ENCODE measurements around the gene TRMT11. TPM values are rescaled to one million over a fixed set of nuclear protein-coding genes. Genes with fewer than 3 reads are reported as not detected.

The TRMT11 gene
- total and polyA plus RNA-seq, 2 of the 13 experiments (the other 11 are each of a cell fraction or from before 2014, with no cell fraction given) = 42.2 to 81.9 TPM

DNA sequence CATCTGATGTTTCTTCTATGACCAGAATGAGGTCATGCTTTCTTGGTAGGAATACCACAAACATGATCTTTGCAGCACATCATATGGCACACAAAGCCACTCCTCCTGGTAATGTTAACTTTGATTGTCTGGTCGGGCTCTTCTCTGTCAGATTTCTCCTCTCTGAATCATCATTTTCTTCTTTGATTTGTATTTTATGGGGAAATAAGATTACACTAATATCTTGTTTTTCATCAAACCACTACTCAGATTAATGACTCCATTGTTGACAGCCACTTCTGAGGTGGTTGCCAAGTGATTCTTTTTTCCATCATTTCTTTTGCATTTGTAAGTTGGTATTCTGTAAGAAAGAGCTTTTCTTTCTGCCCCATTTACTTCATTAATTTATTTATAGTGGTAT lies 29.5 kb downstream of the TRMT11 start:
- H3K9me3 ChIP-seq (ENCODE audit: low read length) = no peaks in the 10 kb centered on the region
- no peaks in the 10 kb centered on the region for H3K4me1 ChIP-seq (ENCODE audit: insufficient read depth, low read length)
- intact Hi-C loops (cut with micrococcal nuclease; ENCODE audit: unreplicated experiment) = no loop called here
- no peaks in the 10 kb centered on the region for H3K79me2 ChIP-seq (ENCODE audit: insufficient read depth, low read length)
- no peaks in the 10 kb centered on the region for H4K20me1 ChIP-seq (ENCODE audit: insufficient read depth, low read length)
- H3K9ac ChIP-seq (ENCODE audit: insufficient read depth, low read depth, low read length) = no peak overlapping the region
- FAIRE-seq (no peak), DNase-seq (ENCODE audit: low spot score) (no peak), ATAC-seq (no peak)
- TF ChIP-seq, protein P1, sequence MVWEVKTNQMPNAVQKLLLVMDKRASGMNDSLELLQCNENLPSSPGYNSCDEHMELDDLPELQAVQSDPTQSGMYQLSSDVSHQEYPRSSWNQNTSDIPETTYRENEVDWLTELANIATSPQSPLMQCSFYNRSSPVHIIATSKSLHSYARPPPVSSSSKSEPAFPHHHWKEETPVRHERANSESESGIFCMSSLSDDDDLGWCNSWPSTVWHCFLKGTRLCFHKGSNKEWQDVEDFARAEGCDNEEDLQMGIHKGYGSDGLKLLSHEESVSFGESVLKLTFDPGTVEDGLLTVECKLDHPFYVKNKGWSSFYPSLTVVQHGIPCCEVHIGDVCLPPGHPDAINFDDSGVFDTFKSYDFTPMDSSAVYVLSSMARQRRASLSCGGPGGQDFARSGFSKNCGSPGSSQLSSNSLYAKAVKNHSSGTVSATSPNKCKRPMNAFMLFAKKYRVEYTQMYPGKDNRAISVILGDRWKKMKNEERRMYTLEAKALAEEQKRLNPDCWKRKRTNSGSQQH (CRISPR knock-in tag; IDR thresholded peaks at IDR 0.05; ENCODE audit: low read depth) = no peak
- TF ChIP-seq TBX2 (CRISPR knock-in tag; IDR thresholded peaks at IDR 0.05; ENCODE audit: borderline replicate concordance) (no peak), ZSCAN29 (CRISPR knock-in tag; conservative IDR thresholded peaks at IDR 0.05) (no peak), SRY (CRISPR knock-in tag; IDR thresholded peaks at IDR 0.05) (no peak), ATF7 (IDR thresholded peaks at IDR 0.05) (peak; percentile 2; the same call in 1 of the 2 replicates), ATF7 (CRISPR knock-in tag; IDR thresholded peaks at IDR 0.05) (no peak)
- in situ Hi-C loops (cut with HindIII; ENCODE audit: extremely low pct_ligation_motif_present, low pct_unique_long_range_greater_than_20kb) = no loop called here
- no TSS peak for BruUV-seq (replicated peaks)
- ChIA-PET POLR2A (no interaction called here), CTCF (ENCODE audit: low intra/inter-chr PET ratio, low total read pairs) (no interaction called here)
- no peak overlapping the region for H2AFZ ChIP-seq (ENCODE audit: low read length)
- 91% methylated on average over 1 of the region's 1 CpG for WGBS (ENCODE audit: low lambda C conversion rate)
- no peaks in the 10 kb centered on the region for H3K27me3 ChIP-seq (ENCODE audit: control insufficient read depth in 1 of 2, insufficient read depth in 2 of 2, low read length in 2 of 2)
- H3K4me3 ChIP-seq (replicated peaks in 1 of 3; ENCODE audit: insufficient read depth in 1 of 3, low read depth in 2 of 3, low read length in 3 of 3) = no peak overlapping the region
- H3K36me3 ChIP-seq (replicated peaks in 1 of 2; ENCODE audit: control insufficient read depth in 1 of 2, insufficient read depth in 2 of 2, low read length in 2 of 2) = peaks cover 26 to 66% of the 10 kb centered on the region in 2 experiments
- no peak overlapping the region for H3K27ac ChIP-seq (ENCODE audit: extremely low read length, insufficient read depth, low read length)
- H3K4me2 ChIP-seq (ENCODE audit: low read depth, low read length) = no peak overlapping the region

DNA sequence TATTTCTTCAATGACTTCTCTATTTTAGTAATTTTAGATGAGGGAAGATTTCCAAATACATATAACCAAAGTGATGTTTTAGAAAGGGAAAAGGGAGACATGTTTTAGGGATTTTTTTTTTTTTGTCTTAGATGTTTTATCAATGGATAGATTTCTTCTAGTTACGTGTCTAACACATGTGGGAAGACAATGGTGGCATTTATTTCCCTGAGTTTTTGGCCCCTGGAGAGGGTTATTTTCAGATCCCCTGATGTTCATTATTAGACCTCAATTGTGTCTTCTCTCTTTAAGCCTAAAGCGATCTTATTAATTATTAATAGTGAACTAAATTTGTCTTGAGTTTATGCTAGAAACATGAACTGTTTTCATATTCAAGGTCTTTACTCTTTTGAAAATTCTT lies 30.3 kb downstream of the TRMT11 start:
- BruUV-seq (replicated peaks) = no TSS peak
- intact Hi-C loops (cut with micrococcal nuclease; ENCODE audit: unreplicated experiment) = no loop called here
- Histone ChIP-seq H4K20me1 (ENCODE audit: insufficient read depth, low read length) (no peaks in the 10 kb centered on the region), H3K4me3 (replicated peaks in 1 of 3; ENCODE audit: insufficient read depth in 1 of 3, low read depth in 2 of 3, low read length in 3 of 3) (no peak overlapping the region), H2AFZ (ENCODE audit: low read length) (no peak overlapping the region), H3K27ac (ENCODE audit: extremely low read length, insufficient read depth, low read length) (no peak overlapping the region), H3K4me2 (ENCODE audit: low read depth, low read length) (no peak overlapping the region), H3K36me3 (replicated peaks in 1 of 2; ENCODE audit: control insufficient read depth in 1 of 2, insufficient read depth in 2 of 2, low read length in 2 of 2) (peaks cover 27 to 67% of the 10 kb centered on the region in 2 experiments), H3K9me3 (ENCODE audit: low read length) (no peaks in the 10 kb centered on the region), H3K27me3 (ENCODE audit: control insufficient read depth in 1 of 2, insufficient read depth in 2 of 2, low read length in 2 of 2) (no peaks in the 10 kb centered on the region), H3K79me2 (ENCODE audit: insufficient read depth, low read length) (no peaks in the 10 kb centered on the region), H3K4me1 (ENCODE audit: insufficient read depth, low read length) (no peaks in the 10 kb centered on the region), H3K9ac (ENCODE audit: insufficient read depth, low read depth, low read length) (no peak overlapping the region)
- 96% methylated on average over 2 of the region's 2 CpGs for WGBS (ENCODE audit: low lambda C conversion rate)
- in situ Hi-C loops (cut with HindIII; ENCODE audit: extremely low pct_ligation_motif_present, low pct_unique_long_range_greater_than_20kb) = no loop called here
- ChIA-PET CTCF (ENCODE audit: low intra/inter-chr PET ratio, low total read pairs) (no interaction called here), POLR2A (no interaction called here)
- ATAC-seq (no peak), DNase-seq (ENCODE audit: low spot score) (no peak), FAIRE-seq (no peak)
- TF ChIP-seq ZNF24 (IDR thresholded peaks at IDR 0.05) (no peak), ZNF225 (CRISPR knock-in tag; IDR thresholded peaks at IDR 0.05) (no peak), SALL1 (CRISPR knock-in tag; IDR thresholded peaks at IDR 0.05) (no peak), ZNF549 (CRISPR knock-in tag; IDR thresholded peaks at IDR 0.05) (no peak), NR2F1 (CRISPR knock-in tag; IDR thresholded peaks at IDR 0.05) (no peak), FOXM1 (CRISPR knock-in tag; IDR thresholded peaks at IDR 0.05) (no peak), MBD4 (IDR thresholded peaks at IDR 0.05; ENCODE audit: borderline replicate concordance, low read length) (no peak), ZNF207 (IDR thresholded peaks at IDR 0.05; ENCODE audit: borderline replicate concordance) (no peak)
- TF ChIP-seq, protein P2, sequence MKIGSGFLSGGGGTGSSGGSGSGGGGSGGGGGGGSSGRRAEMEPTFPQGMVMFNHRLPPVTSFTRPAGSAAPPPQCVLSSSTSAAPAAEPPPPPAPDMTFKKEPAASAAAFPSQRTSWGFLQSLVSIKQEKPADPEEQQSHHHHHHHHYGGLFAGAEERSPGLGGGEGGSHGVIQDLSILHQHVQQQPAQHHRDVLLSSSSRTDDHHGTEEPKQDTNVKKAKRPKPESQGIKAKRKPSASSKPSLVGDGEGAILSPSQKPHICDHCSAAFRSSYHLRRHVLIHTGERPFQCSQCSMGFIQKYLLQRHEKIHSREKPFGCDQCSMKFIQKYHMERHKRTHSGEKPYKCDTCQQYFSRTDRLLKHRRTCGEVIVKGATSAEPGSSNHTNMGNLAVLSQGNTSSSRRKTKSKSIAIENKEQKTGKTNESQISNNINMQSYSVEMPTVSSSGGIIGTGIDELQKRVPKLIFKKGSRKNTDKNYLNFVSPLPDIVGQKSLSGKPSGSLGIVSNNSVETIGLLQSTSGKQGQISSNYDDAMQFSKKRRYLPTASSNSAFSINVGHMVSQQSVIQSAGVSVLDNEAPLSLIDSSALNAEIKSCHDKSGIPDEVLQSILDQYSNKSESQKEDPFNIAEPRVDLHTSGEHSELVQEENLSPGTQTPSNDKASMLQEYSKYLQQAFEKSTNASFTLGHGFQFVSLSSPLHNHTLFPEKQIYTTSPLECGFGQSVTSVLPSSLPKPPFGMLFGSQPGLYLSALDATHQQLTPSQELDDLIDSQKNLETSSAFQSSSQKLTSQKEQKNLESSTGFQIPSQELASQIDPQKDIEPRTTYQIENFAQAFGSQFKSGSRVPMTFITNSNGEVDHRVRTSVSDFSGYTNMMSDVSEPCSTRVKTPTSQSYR (CRISPR knock-in tag; IDR thresholded peaks at IDR 0.05; ENCODE audit: borderline replicate concordance) = no peak

Data from HepG2 (cell line).